DND-41 (cell line): ENCODE data around the gene CYP1A1.

ENCODE experiments used
- ATAC-seq: fragments of 200-7000 bp; cut with Tn5 transposase; 3 replicates; pipeline ENCODE4 v1.9.1; 2021; ENCODE audit warnings: low read depth; ENCODE audit not compliant: insufficient read depth
- DNase-seq: peaks from one replicate; pipeline ENCODE4 v3.0.0-alpha.2; 2020
- H2AFZ ChIP-seq: 2 replicates; pipeline ENCODE4 v1.6.0; 2012; ENCODE audit warnings: low read depth, low read length
- H3K27ac ChIP-seq: 2 replicates; pipeline ENCODE4 v1.5.1; 2012; ENCODE audit warnings: low read length, inconsistent platforms
- H3K27me3 ChIP-seq: fragments of 200-600 bp; sonication (generic); 2 replicates; pipeline ENCODE4 v1.6.0; 2012; ENCODE audit warnings: low read length, mild to moderate bottlenecking, inconsistent platforms; ENCODE audit not compliant: insufficient read depth, poor library complexity
- H3K36me3 ChIP-seq: 2 replicates; pipeline ENCODE4 v1.5.1; 2012; ENCODE audit warnings: low read length, inconsistent platforms; ENCODE audit not compliant: insufficient read depth
- H3K4me1 ChIP-seq: 2 replicates; pipeline ENCODE4 v1.5.1; 2012; ENCODE audit warnings: mild to moderate bottlenecking, low read length; ENCODE audit not compliant: insufficient read depth
- H3K4me2 ChIP-seq: 2 replicates; pipeline ENCODE4 v1.6.0; 2012; ENCODE audit warnings: mild to moderate bottlenecking, moderate library complexity, low read length, inconsistent platforms; ENCODE audit not compliant: insufficient read depth
- H3K4me3 ChIP-seq, 2 experiments: fragments of 200-600 bp in 1 of 2; shearing (Covaris generic) in 1 of 2; 2 replicates each; pipeline ENCODE4 v1.5.1; 2012 to 2016; ENCODE audit warnings: inconsistent platforms in 2 of 2, low read length in 2 of 2, mild to moderate bottlenecking in 2 of 2, low read depth in 1 of 2, moderate library complexity in 1 of 2
- H3K79me2 ChIP-seq: 2 replicates; pipeline ENCODE4 v1.6.0; 2012; ENCODE audit warnings: low read length, inconsistent platforms; ENCODE audit not compliant: insufficient read depth
- H3K9ac ChIP-seq: 2 replicates; pipeline ENCODE4 v1.6.0; 2012; ENCODE audit warnings: low read depth, mild to moderate bottlenecking, inconsistent platforms, low read length, moderate library complexity
- H3K9me3 ChIP-seq: 2 replicates; pipeline ENCODE4 v1.5.1; 2012; ENCODE audit warnings: low read length, moderate library complexity, mild to moderate bottlenecking, inconsistent platforms; ENCODE audit not compliant: insufficient read depth, severe bottlenecking
- H4K20me1 ChIP-seq: 2 replicates; pipeline ENCODE4 v1.6.0; 2012; ENCODE audit warnings: low read length; ENCODE audit not compliant: insufficient read depth
- EZH2 ChIP-seq: IDR thresholded peaks from 3 replicates; pipeline ENCODE4 v1.6.1; 2012; ENCODE audit warnings: borderline replicate concordance, low read depth, mild to moderate bottlenecking, moderate library complexity, low read length, inconsistent platforms; ENCODE audit not compliant: severe bottlenecking
- TF ChIP-seq, protein P1 (sequence below): IDR thresholded peaks from 2 replicates; pipeline ENCODE4 v1.5.1; 2012; ENCODE audit warnings: borderline replicate concordance, low read length, moderate library complexity, mild to moderate bottlenecking; ENCODE audit not compliant: poor library complexity, severe bottlenecking; ENCODE audit errors: extremely low read depth

Gene CYP1A1

DNA sequence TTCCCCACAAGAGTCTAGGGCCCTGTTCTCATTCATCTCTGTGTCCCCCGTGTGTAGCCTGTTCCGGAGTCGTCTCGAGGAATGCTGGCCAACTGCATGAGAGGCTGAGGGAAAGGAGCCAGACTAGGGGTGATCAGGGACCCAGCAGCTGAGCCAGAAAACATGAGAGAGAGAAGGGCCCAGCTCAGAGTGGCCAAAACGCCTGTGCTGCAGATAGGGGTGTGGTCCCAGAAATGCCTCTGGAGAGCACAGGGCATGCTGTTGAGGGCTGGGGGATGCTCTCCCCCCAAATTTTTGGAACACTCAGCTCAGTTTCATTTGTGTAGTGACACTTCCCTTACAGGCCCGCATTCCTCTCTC, 37.4 kb upstream of the CYP1A1 start:
- Histone ChIP-seq H3K9ac (no peak overlapping the region), H3K4me3 (no peak overlapping the region), H3K4me1 (no peaks in the 10 kb centered on the region), H3K27ac (no peak overlapping the region), H3K9me3 (no peaks in the 10 kb centered on the region), H3K79me2 (no peaks in the 10 kb centered on the region), H2AFZ (no peak overlapping the region), H3K36me3 (no peaks in the 10 kb centered on the region), H4K20me1 (no peaks in the 10 kb centered on the region), H3K27me3 (no peaks in the 10 kb centered on the region), H3K4me2 (no peak overlapping the region)
- TF ChIP-seq EZH2, result no peak
- TF ChIP-seq, protein P1, sequence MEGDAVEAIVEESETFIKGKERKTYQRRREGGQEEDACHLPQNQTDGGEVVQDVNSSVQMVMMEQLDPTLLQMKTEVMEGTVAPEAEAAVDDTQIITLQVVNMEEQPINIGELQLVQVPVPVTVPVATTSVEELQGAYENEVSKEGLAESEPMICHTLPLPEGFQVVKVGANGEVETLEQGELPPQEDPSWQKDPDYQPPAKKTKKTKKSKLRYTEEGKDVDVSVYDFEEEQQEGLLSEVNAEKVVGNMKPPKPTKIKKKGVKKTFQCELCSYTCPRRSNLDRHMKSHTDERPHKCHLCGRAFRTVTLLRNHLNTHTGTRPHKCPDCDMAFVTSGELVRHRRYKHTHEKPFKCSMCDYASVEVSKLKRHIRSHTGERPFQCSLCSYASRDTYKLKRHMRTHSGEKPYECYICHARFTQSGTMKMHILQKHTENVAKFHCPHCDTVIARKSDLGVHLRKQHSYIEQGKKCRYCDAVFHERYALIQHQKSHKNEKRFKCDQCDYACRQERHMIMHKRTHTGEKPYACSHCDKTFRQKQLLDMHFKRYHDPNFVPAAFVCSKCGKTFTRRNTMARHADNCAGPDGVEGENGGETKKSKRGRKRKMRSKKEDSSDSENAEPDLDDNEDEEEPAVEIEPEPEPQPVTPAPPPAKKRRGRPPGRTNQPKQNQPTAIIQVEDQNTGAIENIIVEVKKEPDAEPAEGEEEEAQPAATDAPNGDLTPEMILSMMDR, result no peak
- DNase-seq (no peak), ATAC-seq (no peak)

DNA sequence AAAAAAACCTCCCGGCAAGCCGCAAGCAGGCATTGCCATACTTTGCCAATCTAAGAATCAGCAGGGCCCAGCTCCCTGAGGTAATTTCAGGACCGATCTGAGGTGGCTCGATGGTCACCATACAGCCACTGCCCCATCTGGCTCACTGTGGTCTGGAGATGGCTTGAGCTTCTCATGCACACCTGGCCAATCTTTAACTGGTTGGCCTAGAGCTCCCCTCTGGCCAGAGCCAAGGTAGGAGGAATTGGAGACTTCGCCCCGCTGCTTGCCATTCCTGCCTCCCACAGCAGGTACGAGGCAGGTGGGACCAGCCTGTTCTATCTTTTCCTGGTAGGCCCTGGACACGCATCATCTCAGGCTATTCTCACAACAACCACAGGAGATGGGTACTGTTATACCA, 33.4 kb upstream of the CYP1A1 start:
- H3K9ac ChIP-seq, result no peak overlapping the region

DNA sequence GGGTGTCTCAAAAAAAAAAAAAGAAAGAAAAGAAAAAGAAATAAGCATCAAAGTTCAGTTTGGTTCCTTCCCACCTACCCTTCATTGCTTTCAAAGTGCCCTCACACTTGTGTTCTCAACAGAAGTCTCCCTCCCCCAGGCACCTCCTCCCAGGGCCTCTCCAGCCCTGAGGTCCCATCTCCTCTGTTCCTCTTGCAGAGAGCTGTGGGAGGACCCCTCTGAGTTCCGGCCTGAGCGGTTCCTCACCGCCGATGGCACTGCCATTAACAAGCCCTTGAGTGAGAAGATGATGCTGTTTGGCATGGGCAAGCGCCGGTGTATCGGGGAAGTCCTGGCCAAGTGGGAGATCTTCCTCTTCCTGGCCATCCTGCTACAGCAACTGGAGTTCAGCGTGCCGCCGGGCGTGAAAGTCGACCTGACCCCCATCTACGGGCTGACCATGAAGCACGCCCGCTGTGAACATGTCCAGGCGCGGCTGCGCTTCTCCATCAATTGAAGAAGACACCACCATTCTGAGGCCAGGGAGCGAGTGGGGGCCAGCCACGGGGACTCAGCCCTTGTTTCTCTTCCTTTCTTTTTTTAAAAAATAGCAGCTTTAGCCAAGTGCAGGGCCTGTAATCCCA, 29.4 kb upstream of the CYP1A1 start:
- ATAC-seq (no peak), DNase-seq (no peak)
- no peaks in the 10 kb centered on the region for H3K9me3 ChIP-seq
- H3K79me2 ChIP-seq, result no peaks in the 10 kb centered on the region
- H3K4me1 ChIP-seq, result no peaks in the 10 kb centered on the region
- no peak overlapping the region for H3K9ac ChIP-seq
- no peak overlapping the region for H3K4me2 ChIP-seq
- H3K36me3 ChIP-seq, result no peaks in the 10 kb centered on the region
- H3K4me3 ChIP-seq, result no peak overlapping the region
- no peaks in the 10 kb centered on the region for H4K20me1 ChIP-seq
- no peak overlapping the region for H2AFZ ChIP-seq
- peaks cover 9% of the 10 kb centered on the region for H3K27me3 ChIP-seq
- H3K27ac ChIP-seq, result no peak overlapping the region
- no peak for TF ChIP-seq EZH2
- TF ChIP-seq, protein P1, result no peak

More for the DNA sequence above, 33.4 kb upstream of the CYP1A1 start:
- Histone ChIP-seq H3K27me3 (peaks cover 5% of the 10 kb centered on the region), H3K4me2 (no peak overlapping the region), H3K36me3 (no peaks in the 10 kb centered on the region), H4K20me1 (no peaks in the 10 kb centered on the region), H3K9me3 (no peaks in the 10 kb centered on the region), H3K27ac (no peak overlapping the region), H3K79me2 (no peaks in the 10 kb centered on the region), H2AFZ (no peak overlapping the region), H3K4me3 (no peak overlapping the region), H3K4me1 (no peaks in the 10 kb centered on the region)
- ATAC-seq (no peak), DNase-seq (no peak)
- TF ChIP-seq, protein P1, result no peak
- TF ChIP-seq EZH2, result no peak
